CD1c-positive myeloid dendritic cell (primary cell): ENCODE measurements around the gene FER.
"Not testable (repeated sequence)": the region's sequence is repeated elsewhere in the genome, so short reads cannot be mapped to it uniquely, and the experiment has no call there.

Experiments
- DNase-seq: peaks from one replicate; pipeline ENCODE4 v3.0.0-alpha.2; 2016; ENCODE audit errors: extremely low spot score

FER gene

DNA sequence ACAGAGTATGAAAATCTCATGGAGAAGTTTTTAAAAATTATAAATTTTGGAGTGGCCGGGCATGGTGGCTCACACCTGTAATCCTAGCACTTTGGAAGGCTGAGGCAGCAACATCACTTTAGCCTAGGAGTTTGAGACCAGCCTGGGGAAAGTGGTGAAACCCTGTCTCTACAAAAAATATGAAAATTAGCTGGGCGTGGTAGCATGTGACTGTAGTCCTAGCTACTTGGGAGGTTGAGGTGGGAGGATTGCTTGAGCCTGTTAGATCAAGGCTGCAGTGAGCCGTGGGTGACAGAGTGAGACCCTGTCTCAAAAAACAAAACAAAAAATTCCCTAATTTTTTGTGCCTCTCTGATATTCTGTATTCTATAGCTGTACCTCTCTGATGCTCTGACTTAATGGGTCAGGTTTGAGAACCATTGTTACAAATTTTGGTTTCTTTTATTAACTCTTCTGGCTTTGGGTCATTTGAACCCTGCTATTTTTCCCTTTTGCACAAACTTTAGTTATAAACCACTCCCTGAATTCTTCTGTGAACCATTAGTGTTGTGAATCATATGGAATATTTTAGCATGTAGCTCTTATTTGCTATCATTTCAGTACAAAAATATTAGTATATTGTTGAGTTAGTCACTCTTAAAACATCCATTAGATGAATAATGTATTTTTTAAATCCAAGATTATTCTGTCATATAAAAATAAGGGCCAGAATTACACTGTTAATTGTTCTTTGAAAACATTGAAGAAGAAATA lies 51.0 kb downstream of the FER start:
- DNase-seq = no peak

DNA sequence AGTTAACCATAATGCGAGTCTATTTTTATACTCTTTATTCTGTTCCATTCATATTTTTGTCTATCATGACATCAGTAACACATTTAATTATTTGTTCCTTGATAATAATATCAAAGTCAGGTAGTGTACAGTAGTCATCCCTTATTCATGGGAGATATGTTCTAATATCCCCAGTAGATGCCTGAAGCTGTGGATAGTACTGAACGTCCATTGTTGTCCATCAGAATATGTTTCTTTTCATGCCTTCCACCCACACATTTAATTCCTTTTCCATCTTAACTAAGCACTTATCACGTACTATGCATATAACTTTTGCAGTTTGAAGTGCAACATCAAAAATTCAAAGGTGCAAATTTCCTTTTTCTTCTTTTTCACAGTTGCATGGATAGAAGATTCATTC lies 53.6 kb downstream of the FER start:
- no peak for DNase-seq

- DNase-seq = peak; percentile 27
These were observed 54.1 kb downstream of the FER start for GRCh38 chr5:108801776-108802175.

GRCh38 chr5:108810717-108811116 lies 63.0 kb downstream of the FER start:
- DNase-seq = no peak

DNA sequence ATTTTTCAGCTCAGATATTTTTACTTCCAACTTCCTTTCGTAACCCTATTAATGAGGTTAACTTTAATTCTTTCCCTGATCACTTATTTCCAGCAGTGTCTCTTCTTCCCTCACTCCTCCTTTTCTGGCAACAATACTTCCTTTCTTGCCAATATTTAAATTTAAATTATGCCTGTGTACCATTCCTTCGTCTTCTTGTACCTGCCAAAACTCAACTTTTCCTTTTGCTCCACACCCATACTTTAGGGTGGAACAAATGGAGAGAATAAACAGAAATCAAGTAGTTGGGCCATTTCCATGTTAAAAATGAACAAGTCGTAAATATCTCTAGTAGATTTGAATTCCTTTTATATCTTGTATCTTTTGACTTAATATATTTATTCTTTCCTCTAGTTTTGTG lies 66.0 kb downstream of the FER start:
- no peak for DNase-seq

- DNase-seq = no peak
These were observed 66.9 kb downstream of the FER start for GRCh38 chr5:108814551-108814950.

DNA sequence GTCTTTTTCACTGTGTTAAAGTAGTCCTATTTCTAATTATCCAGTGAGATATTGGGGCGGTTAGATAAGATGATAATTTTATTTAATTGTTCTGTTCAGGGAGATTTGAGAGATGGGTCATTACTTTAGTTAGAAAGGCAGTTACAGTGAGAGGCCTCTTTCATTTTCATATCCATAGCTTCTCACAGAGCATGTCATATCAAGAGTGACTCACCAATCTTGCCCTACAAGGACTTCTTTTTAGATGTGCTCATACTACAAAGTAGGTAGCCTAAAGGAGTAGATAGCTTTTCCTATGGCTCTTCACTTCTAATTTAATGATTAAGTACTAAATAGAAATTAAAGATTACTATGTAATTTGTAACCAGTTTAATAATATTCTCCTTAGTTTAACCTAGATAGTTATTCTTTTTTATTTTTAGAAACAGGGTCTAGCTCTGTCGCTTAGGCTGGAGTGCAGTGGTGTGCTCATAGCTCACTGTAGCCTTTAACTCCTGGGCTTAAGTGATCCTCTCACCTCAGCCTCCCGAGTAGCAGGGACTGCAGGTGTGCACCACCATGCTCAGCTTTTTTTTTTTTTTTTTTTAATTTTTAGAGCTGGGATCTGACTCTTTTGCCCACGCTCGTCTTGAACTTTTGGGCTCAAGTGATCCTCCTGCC lies 71.0 kb downstream of the FER start:
- DNase-seq = no peak

- no peak for DNase-seq
These were observed 73.3 kb downstream of the FER start for GRCh38 chr5:108820983-108821382.

GRCh38 chr5:108822211-108822947 lies 74.7 kb downstream of the FER start:
- no peak for DNase-seq

DNA sequence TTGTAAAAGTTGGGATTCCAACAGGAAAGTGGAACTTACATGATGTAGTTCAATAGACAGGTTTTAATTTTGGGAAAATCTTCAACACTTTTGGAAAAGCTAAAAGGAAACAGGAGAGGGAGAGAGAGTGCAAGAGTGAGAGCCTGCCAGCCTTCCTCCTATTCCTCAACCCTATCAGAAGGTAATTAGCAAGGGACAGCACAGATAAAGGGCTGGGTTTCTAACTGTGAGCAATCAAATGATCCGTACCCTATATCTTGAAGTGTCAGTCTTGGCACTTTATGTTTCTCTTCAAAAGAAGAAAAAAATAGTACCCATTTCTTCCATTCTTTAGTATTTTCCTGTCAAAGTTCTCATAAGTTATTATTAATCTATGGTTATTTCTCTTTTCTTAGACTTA lies 79.4 kb downstream of the FER start:
- no peak for DNase-seq

DNA sequence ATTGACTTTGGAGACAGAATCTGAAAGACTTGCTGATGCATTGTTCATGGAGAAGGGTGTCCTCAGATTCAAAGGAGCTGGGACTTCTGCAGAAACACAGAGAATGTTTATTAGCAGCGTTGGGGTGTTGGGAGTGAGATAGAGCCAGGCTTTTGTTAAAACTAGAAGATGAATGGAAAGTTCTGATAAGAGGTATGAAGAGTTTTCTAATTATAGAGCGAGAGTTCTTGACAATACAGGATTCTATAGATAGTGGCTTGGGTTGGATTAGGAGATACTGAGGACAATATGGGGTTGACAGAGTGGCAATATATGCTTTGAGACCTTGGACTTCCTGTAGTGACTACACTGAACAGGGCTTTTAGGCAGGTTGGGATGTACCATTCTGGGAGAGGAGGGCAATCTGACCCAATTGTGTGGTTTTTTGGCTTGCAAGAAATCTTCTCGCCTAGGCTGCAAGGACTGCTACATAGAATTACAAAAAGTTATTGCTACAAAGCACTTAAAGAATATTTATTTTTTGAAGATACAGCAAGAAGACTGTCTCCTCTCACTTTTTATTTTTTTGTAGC lies 83.1 kb downstream of the FER start:
- no peak for DNase-seq

GRCh38 chr5:108836492-108836891 lies 88.8 kb downstream of the FER start:
- no peak for DNase-seq

DNA sequence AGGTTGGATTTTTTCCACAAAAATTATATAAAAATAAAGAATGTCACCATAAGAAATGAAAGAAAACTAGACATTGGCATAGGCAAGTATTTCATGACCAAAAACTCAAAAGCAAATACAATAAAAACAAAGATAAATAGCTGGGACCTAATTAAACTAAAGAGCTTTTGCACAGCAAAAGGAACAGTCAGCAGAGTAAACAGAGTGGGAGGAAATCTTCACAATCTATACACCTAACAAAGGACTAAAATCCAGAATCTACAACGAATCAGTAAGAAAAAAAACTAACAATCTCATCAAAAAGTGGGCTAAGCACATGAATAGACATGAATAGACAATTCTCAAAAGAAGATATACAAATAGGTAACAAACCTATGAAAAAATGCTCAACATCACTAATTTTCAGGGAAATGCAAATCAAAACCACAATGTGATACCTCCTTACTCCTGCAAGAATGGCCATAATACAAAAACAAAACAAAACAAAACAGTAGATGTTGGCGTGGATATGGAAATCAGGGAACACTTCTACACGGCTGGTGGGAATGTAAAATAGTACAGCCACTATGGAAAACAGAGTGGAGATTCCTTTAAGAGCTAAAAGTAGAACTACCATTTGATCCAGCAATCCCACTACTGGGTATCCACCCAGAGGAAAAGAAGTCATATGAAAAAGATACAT lies 94.7 kb downstream of the FER start:
- not testable (repeated sequence) for DNase-seq

- DNase-seq = not testable (repeated sequence)
These were observed 103.4 kb downstream of the FER start for GRCh38 chr5:108851129-108851528.

DNA sequence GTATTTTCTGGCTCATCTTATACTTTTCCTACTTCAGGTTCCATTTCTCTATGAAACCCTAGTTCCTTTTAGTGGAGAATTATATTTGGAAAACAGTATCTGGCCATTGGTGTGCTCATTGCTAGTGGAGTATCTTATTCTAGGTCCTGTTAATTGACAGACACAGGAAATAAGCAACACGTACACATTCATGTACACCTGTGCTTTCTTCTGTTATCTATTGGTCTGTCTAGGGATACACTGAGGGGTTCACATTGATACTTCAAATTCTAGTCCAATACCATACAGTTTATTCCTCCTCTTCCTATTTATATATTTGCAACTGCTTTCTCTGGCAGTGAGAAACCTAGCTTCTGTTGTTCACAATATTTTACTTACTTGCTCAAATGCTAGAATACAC lies 110.2 kb downstream of the FER start:
- DNase-seq = no peak

DNA sequence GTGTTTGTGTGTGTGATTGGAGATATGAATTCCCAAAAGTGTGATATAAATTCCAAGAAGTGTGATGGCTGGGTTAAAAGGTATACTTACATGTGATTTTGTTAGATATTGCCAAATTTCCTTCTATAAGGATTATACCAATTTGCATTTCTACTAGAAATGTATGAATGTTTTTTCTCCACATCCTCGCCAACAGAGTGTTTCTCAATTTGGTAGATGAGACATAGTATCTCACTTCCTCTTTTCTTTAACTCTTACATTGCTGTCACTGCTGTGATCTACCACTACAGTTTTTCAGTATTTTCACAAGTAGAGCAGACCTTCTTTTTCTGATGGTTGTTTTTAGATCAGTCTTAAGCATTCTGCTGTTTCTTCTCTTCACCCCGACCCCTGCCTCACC lies 111.3 kb downstream of the FER start:
- peak; percentile 85 for DNase-seq

- DNase-seq = no peak
These were observed 114.5 kb downstream of the FER start for GRCh38 chr5:108862211-108862610.

DNA sequence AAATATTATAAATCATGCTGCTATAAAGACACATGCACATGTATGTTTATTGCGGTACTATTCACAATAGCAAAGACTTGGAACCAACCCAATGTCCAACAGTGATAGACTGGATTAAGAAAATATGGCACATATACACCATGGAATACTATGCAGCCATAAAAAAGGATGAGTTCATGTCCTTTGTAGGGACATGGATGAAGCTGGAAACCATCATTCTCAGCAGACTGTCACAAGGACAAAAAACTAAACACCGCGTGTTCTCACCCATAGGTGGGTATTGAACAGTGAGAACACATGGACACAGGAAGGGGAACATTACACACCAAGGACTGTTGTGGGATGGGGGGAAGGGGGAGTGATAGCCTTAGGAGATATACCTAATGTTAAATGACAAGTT lies 118.4 kb downstream of the FER start:
- DNase-seq = not testable (repeated sequence)

DNA sequence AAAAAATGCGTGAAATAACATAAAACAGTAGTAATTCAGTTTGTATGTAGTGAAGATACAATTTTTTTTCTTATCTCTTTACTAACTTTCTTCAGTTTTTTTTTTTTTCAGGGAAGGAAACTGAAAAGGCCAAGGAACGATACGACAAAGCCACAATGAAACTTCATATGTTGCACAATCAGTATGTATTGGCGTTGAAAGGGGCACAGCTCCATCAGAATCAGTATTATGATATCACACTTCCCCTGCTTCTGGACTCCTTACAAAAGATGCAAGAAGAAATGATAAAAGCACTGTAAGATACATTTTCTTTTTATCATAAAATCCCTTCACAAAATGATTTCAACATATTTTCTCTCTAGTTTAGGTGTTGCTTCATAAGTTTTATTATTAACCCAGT lies 120.0 kb downstream of the FER start:
- DNase-seq = no peak

DNA sequence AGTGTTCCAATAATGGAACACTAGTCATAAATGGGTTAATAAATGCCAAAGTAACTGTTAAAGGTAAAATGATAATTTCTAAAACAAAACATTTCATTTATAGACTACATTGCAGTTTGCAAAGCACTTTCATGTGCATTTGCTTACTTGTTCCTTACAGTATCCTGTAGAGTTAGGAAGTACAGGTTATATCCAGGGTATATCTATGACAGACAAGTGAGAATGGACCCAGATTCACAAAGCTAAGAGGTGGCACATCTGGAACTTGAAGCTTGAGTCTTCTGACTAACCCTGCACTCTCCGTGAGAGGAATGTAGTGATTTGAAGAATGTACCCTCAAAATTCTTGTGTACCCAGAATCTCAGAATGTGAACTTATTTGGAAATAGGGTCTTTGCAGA lies 121.4 kb downstream of the FER start:
- no peak for DNase-seq

- DNase-seq = no peak
These were observed 128.8 kb downstream of the FER start for GRCh38 chr5:108876451-108876850.

- no peak for DNase-seq
These were observed 131.1 kb downstream of the FER start for GRCh38 chr5:108878756-108879155.
